GM21737 (cell line): ENCODE data around the gene MKRN3.
"Not testable (repeated sequence)": the region's sequence is repeated elsewhere in the genome, so short reads cannot be mapped to it uniquely, and the experiment has no call there.

Experiments
- ATAC-seq: cut with Tn5 transposase; IDR thresholded peaks from one replicate; pipeline ENCODE4 v1.9.1; 2021; ENCODE audit warnings: mild to moderate bottlenecking, moderate library complexity; ENCODE audit not compliant: unreplicated experiment

Gene MKRN3

DNA sequence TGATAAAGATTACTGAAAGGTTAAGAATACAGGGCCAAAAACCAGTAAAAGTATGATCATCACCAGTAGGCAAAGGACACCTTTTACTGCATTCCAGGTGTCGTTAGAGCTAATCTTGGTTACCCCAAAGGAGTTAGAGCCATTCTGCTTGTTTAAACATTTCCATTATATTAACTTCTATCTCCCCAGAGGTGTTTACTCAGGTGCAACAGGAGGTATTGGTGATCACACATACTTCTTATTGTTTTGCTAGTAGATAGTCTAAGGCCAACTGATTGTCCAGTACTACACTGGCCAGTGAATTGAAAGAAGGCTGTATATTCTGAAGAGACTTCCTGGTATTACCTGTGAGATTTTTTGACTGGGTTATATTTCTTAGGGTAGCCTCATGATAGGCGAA is 22.8 kb downstream of the MKRN3 start:
- no peak for ATAC-seq

DNA sequence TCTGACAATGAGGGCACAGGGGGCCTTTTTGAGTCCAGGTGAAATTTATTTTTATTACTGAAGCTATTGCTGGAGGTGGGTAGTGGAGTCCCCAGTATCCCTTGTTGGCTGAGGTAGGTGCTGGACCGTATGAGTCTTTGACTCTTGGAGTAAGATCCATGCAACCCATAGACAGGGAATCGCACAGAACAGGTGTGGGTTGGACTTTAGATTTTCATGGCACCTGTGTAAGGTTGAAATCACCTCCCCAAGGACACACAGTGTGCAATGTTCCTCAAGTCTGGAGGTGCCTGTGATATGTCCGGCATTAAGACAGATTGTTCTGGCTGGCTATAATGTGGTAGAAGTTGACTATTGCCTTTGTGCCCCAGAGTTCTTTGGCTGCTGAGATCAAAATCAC is 23.5 kb downstream of the MKRN3 start:
- ATAC-seq, result no peak

DNA sequence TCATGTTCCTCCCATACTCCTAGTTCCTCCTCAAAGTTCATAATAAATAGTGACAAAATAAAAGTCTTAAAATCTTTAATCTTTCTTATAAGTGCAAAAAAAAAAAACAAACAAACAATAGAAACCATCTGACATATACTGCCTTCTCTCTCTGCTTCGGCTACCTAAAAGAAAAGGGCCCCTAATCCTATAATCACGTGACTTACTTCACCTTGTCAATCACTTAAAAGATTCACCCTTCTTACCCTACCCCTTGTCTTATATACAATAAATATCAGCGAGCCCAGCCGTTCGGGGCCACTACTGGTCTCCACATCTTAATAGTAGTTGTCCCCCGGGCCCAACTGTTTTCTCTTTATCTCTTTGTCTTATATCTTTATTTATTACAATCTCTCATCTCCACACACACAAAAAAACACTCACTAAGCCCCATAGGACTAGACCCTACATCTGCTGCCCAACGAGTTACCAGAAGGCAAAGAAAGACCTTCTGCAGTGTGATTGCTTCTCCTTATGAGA is 28.8 kb downstream of the MKRN3 start:
- no peak for ATAC-seq

DNA sequence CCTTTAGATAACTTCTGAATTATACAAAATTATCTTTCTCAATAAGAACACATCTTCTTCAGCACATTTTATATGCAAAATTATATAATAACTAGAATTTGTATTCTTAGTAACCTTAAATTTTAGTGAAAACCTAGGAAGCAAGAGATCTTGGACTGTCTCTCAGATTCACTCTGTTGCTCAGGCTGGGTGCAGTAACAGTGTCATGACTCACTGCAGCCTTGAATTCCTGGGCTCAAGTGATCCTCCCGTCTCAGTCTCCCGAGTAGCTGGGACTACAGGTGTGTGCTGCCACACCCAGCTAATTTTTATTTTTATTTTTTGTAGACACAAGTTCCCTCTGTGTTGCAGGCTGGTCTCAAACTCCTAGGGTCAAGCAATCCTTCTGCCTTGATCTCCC is 29.9 kb downstream of the MKRN3 start:
- ATAC-seq, result no peak

DNA sequence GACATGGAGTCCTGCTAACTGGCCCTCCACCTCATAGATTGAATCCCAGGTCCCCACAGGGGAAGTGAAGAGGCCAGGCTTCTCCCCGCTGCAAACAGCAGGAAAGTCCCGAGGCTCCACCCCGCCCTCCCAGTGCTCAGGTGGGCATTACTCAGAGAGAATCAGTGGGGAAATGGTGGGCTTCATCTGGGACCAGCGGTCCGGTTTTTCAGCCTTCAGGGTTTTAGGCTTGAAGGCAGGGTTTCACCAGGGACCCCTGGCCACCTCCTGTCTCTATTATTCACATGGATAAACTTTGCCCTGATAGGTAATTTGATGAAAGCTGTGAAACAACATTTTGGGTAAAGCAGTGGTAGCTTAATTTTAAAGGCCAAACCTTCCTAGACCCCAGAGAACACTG is 31.3 kb downstream of the MKRN3 start:
- no peak for ATAC-seq

DNA sequence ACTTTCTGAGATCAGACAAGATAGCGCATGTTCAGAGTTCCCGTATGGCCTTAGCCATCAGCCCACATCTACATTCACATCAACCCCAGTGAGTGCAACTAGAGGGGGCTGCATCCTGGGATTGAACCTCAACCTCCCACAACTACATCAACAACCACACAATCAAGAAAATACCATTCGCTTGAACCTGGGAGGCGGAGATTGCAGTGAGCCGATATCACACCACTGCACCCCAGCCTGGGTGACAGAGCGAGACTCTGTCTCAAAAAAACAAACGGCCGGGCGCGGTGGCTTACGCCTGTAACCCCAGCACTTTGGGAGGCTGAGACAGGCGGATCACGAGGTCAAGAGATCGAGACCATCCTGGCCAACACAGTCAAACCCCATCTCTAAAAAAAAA is 31.8 kb downstream of the MKRN3 start:
- not testable (repeated sequence) for ATAC-seq

DNA sequence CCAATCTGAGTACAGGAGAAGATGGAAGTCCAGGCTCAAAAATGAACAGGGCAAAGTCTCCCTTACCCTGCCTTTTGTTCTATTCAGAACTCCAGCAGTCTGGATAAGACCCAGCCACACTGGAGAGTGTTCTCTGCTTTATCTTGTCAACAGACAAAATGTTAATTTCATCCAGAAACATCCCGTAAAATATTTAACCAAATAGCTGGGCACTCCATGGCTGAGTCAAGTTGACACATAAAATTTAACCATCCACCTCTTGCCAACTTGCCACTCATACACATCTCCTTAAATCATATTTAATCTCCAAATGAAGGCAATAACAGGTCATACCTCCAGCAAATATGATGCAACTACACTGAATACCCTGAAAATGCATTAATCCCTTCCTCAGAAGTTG is 33.6 kb downstream of the MKRN3 start:
- no peak for ATAC-seq

DNA sequence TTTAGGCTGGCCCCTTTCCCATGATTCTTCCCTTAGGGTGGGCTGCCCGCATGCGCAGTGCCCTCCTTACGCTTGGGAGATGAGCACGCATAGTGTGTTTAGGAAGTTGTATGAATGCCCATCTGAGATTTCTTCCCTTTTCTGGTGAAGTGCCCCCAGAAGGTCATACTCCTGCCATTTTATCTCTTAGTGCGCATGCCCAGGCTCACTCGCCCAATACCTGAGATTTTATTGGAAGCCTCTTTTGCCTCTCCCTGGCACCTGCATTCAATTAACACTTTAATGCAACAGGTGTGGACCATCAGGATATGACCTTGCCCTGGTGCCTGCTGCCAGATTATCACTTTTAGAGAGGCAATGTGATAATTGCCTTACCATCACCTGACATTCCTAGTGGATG is 36.6 kb downstream of the MKRN3 start:
- ATAC-seq, result no peak

DNA sequence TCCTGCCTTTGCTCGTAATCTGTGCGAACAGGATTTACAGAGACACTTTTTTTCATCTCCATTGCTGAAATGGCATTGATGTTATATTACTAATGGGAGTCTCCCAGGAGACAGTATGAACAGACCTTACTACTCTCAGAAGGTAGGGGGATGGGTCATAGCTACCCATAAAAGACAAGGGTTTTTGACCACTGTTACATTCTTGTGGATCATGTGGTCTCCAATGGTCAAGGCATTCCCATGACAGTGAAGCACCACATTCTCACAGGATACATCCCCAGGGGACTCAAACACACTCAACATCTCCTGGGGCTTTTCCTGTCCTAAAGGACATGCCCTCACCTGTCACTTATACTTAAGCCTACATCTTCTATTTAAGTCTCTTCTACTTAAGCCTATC is 40.8 kb downstream of the MKRN3 start:
- ATAC-seq, result no peak

DNA sequence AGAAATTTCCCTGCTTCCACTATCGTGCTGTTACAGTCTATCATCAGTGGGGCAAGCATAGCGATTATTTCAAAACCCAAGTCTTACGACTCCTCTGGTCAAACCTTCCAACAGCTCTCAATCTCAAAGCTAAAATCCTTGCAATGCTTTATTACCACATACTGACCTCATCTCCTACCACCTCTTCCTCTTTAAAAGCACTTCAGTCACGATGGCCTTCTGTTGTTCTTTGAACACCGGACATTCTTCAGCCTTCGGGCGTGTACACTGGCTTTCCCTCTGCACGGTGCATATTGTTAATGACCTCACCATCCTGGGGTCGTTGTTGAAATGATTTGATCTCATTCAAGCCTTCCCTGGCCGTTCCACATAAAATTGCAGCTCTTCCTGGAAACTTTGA is 51.1 kb downstream of the MKRN3 start:
- no peak for ATAC-seq
